BJ (cell line): Measurements from ENCODE around the gene HOXB3. TPM values are rescaled to one million over a fixed set of nuclear protein-coding genes. Genes with fewer than 3 reads are reported as not detected.

Experiments
- CTCF ChIA-PET: fragments of 350-600 bp; formaldehyde crosslinking; extraction: SDS; loops from one replicate; lab custom pipeline; 2021; ENCODE audit warnings: antibody characterized with exemption, inconsistent platforms; lab: Yijun Ruan, JAX
- POLR2A ChIA-PET: fragments of 300-600 bp; sonication (Branson Sonifier 250); formaldehyde crosslinking; extraction: SDS; loops from one replicate; lab custom pipeline; 2021; ENCODE audit warnings: antibody characterized with exemption; lab: Charles Lee
- DNase-seq: peaks from one replicate; pipeline ENCODE4 v3.0.0-alpha.2; 2011; ENCODE audit warnings: low read depth
- H3K27me3 ChIP-seq: 2 replicates; pipeline ENCODE4 v1.6.0; 2011; ENCODE audit warnings: low read length; ENCODE audit not compliant: control insufficient read depth, insufficient read depth
- H3K36me3 ChIP-seq: 2 replicates; pipeline ENCODE4 v1.5.1; 2011; ENCODE audit warnings: low read length; ENCODE audit not compliant: control insufficient read depth, insufficient read depth
- H3K4me3 ChIP-seq: 2 replicates; pipeline ENCODE4 v1.5.1; 2011; ENCODE audit warnings: low read depth, mild to moderate bottlenecking, control low read depth, low read length
- CTCF ChIP-seq: IDR thresholded peaks from 2 replicates; pipeline ENCODE4 v1.5.1; 2011; ENCODE audit warnings: low read depth, mild to moderate bottlenecking, control low read depth, inconsistent platforms, low read length, moderate library complexity; ENCODE audit not compliant: insufficient read depth
- polyA plus RNA-seq: library from polyadenylated mRNA; depleted of rRNA; stranded (reverse); fragments of >200 nt; gene quantifications from 2 replicates; pipeline ENCODE4 v1.2.3, GENCODE V29; 2011

The HOXB3 gene
- polyA plus RNA-seq, 1 experiment, result not detected

- H3K4me3 ChIP-seq, result no peak overlapping the region
- DNase-seq, result no peak
- TF ChIP-seq CTCF, result no peak
- H3K27me3 ChIP-seq, result peaks cover 42% of the 10 kb centered on the region
- ChIA-PET CTCF (no interaction called here), POLR2A (no interaction called here)
- no peaks in the 10 kb centered on the region for H3K36me3 ChIP-seq
Observed at GRCh38 chr17:48530208-48530886, 59.7 kb downstream of the HOXB3 start.

DNA sequence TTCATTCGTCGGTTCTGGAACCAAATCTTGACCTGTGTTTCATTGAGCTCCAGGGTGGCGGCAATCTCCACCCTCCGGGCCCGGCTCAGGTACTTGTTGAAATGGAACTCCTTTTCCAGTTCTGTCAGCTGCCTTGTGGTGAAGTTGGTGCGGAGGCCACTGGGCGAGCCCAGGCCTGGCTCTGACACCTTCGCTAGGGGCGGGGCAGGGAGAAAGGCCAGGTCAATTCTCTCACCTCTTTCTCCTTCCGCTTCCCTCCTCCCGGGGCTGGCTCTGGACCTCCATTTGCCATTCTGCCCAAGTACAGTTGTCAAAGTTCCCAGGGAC, 60.4 kb downstream of the HOXB3 start:
- Histone ChIP-seq H3K4me3 (no peak overlapping the region), H3K27me3 (peaks cover 44% of the 10 kb centered on the region), H3K36me3 (no peaks in the 10 kb centered on the region)
- POLR2A ChIA-PET, result no interaction called here
- no peak for DNase-seq
- TF ChIP-seq CTCF, result no peak
- CTCF ChIA-PET, result no interaction called here

GRCh38 chr17:48528936-48529682, 60.9 kb downstream of the HOXB3 start:
- no peak for TF ChIP-seq CTCF
- Histone ChIP-seq H3K36me3 (no peaks in the 10 kb centered on the region), H3K27me3 (peaks cover 44% of the 10 kb centered on the region), H3K4me3 (no peak overlapping the region)
- no peak for DNase-seq
- ChIA-PET CTCF (interaction anchor here (0.6 to 1.5 kb wide), 2 partner anchors 40 to 447 kb away, joined by 3 to 4 read pairs; no protein-coding TSS in a partner anchor), POLR2A (no interaction called here)

DNA sequence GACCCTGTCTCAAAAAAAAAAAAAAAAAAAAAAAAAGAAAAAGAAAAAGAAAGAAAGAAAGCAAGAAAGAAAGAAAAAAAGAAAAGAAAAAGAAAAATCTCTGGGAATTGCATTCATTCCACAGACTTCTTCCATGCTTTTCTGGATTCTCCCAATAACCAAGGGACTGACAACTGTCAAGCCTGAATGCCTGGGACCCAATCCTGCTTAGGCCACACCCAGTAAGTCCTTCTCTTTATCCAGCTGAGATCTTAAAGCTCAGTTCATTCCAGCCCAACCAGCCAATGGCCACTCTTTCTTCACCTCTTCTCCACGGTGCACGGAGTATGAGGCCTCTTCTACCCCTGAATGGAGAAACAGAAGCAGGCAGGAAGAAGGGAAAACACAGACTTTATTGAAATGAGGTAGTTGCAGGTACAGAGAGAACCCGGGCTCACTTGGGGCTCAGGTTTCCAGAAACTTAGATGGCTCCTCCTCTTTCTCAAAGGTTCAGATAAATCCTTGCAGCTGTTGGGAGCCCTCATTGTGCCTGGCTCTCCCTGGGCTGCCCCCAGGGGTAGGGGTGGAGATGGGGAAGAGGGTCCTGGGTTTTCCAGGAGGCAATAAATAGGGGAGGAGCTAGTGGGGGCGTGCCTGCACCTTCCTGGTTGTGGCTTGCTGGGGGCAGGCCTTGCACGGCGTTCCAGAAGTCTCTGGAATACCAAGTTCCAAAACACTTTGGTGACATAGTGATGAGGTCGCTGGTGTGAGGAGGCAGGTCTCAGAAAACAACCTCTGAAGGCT, 61.7 kb downstream of the HOXB3 start:
- Histone ChIP-seq H3K4me3 (no peak overlapping the region), H3K36me3 (no peaks in the 10 kb centered on the region), H3K27me3 (peaks cover 48% of the 10 kb centered on the region)
- CTCF ChIA-PET, result interaction anchor here (0.6 to 1.5 kb wide), 2 partner anchors 41 to 446 kb away, joined by 3 to 4 read pairs; no protein-coding TSS in a partner anchor
- TF ChIP-seq CTCF, result no peak
- POLR2A ChIA-PET, result no interaction called here
- DNase-seq, result no peak

DNA sequence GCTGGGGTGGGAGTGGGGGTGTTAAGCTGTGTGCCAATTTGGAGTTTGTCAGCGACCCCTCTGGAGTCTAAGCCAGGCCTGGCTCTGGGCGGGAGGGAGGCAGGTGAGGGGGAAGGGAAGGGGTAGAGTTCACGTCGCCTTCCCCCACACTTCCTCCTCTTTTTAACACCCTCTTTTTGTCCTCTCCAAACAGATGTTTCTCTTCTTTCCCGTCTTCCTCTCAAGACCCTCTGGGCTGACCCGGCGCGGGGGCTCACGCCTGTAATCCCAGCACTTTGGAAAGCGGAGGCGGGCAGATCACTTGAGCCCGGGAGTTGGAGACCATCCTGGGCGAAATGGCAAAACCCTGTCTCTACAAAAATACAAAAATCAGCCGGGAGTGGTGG, 62.5 kb downstream of the HOXB3 start:
- CTCF ChIA-PET, result interaction anchor here (1.5 kb wide), 1 partner anchor 42 kb away, joined by 4 read pairs; no protein-coding TSS in a partner anchor
- Histone ChIP-seq H3K36me3 (no peaks in the 10 kb centered on the region), H3K4me3 (no peak overlapping the region), H3K27me3 (peaks cover 47% of the 10 kb centered on the region)
- POLR2A ChIA-PET, result no interaction called here
- TF ChIP-seq CTCF, result no peak
- DNase-seq, result no peak
